Endothelial cell of umbilical vein (primary cell): ENCODE results near the gene SSB. TPM values are rescaled to one million over a fixed set of nuclear protein-coding genes. Genes with fewer than 3 reads are reported as not detected.

ENCODE experiments used
- BruUV-seq: library from RNA; stranded (reverse); fragments of 400-500 nt; replicated peaks from 2 replicates; lab custom pipeline; 2021; lab: Mats Ljungman, UMichigan
- CTCF ChIA-PET: fragments of 300-600, 350-600 bp; sonication (Branson Sonifier 250); formaldehyde crosslinking; loops from one replicate; lab custom pipeline; 2021; ENCODE audit warnings: antibody characterized with exemption, inconsistent platforms; lab: Charles Lee
- POLR2A ChIA-PET: fragments of 300-600, 350-600 bp; sonication (Branson Sonifier 250); formaldehyde crosslinking; loops from one replicate; lab custom pipeline; 2021; ENCODE audit warnings: antibody characterized with exemption, inconsistent platforms; lab: Charles Lee
- DNase-seq: peaks from one replicate; pipeline ENCODE4 v3.0.0-alpha.2; 2011; ENCODE audit warnings: low read depth, low spot score
- FAIRE-seq: peaks from 2 replicates; lab custom pipeline; 2011; peaks lifted over from hg19 to GRCh38; lab: Jason Lieb, UNC
- H2AFZ ChIP-seq: 2 replicates; pipeline ENCODE4 v1.6.0; 2012; ENCODE audit warnings: low read depth, low read length, control low read depth, inconsistent platforms
- H3K27ac ChIP-seq: 2 replicates; pipeline ENCODE4 v1.5.1; 2011; ENCODE audit warnings: low read depth, mild to moderate bottlenecking, control low read depth, low read length, moderate library complexity; ENCODE audit not compliant: insufficient read depth
- H3K27me3 ChIP-seq, 2 experiments: 2 replicates each; pipeline versions ENCODE4 v1.6.0 to v1.6.1; 2011; ENCODE audit warnings: low read length in 2 of 2, mixed read lengths in 1 of 2; ENCODE audit not compliant: control insufficient read depth in 2 of 2, insufficient read depth in 2 of 2
- H3K36me3 ChIP-seq, 2 experiments: 2 replicates in 1 of 2; 3 replicates in 1 of 2; pipeline ENCODE4 v1.5.1; 2011; ENCODE audit warnings: low read length in 2 of 2, mild to moderate bottlenecking in 1 of 2, moderate library complexity in 1 of 2; ENCODE audit not compliant: control insufficient read depth in 2 of 2, insufficient read depth in 2 of 2; ENCODE audit errors: extremely low read depth in 1 of 2
- H3K4me1 ChIP-seq: 3 replicates; pipeline ENCODE4 v1.5.1; 2011; ENCODE audit warnings: mild to moderate bottlenecking, low read length; ENCODE audit not compliant: control insufficient read depth, insufficient read depth; ENCODE audit errors: extremely low read depth
- H3K4me2 ChIP-seq: 2 replicates; pipeline ENCODE4 v1.6.1; 2011; ENCODE audit warnings: low read length, control low read depth, mixed read lengths; ENCODE audit not compliant: insufficient read depth
- H3K4me3 ChIP-seq, 3 experiments: fragments of 200-600 bp in 1 of 3; sonication (generic), shearing (Covaris generic) in 1 of 3; replicated peaks in 1 of 3; 2 replicates each; pipeline ENCODE4 v1.5.1; 2011 to 2016; ENCODE audit warnings: control low read depth in 3 of 3, low read length in 3 of 3, mild to moderate bottlenecking in 2 of 3, inconsistent platforms in 1 of 3, low read depth in 1 of 3, moderate library complexity in 1 of 3; ENCODE audit not compliant: insufficient read depth in 1 of 3
- H3K79me2 ChIP-seq: 2 replicates; pipeline ENCODE4 v1.6.0; 2012; ENCODE audit warnings: low read length, inconsistent platforms; ENCODE audit not compliant: control insufficient read depth, insufficient read depth
- H3K9ac ChIP-seq: replicated peaks from 2 replicates; pipeline ENCODE3; 2011; ENCODE audit warnings: low read length, control low read depth; ENCODE audit not compliant: insufficient read depth; ENCODE audit errors: extremely low read depth
- H3K9me1 ChIP-seq: replicated peaks from 3 replicates; pipeline ENCODE4 v1.6.0; 2011; ENCODE audit warnings: mild to moderate bottlenecking, low read length; ENCODE audit not compliant: control insufficient read depth, insufficient read depth; ENCODE audit errors: extremely low read depth
- H3K9me3 ChIP-seq: replicated peaks from 2 replicates; pipeline ENCODE4 v1.5.1; 2012; ENCODE audit warnings: low read length, inconsistent platforms; ENCODE audit not compliant: control insufficient read depth, insufficient read depth
- H4K20me1 ChIP-seq: replicated peaks from 2 replicates; pipeline ENCODE3; 2011; ENCODE audit warnings: mild to moderate bottlenecking, low read length; ENCODE audit not compliant: control insufficient read depth, insufficient read depth; ENCODE audit errors: extremely low read depth
- CTCF ChIP-seq, 2 donors: IDR thresholded peaks; 1 replicate in 1 of 2; 2 replicates in 1 of 2; pipeline ENCODE4 v1.5.1; 2011; ENCODE audit warnings: low read length in 2 of 2, mild to moderate bottlenecking in 2 of 2, moderate library complexity in 2 of 2, control low read depth in 1 of 2, inconsistent platforms in 1 of 2, low read depth in 1 of 2; ENCODE audit not compliant: insufficient read depth in 1 of 2; ENCODE audit errors: extremely low read depth in 1 of 2
- FOS ChIP-seq: IDR thresholded peaks from 2 replicates; pipeline ENCODE4 v1.6.1; 2011; ENCODE audit warnings: mild to moderate bottlenecking, low read length, moderate library complexity, borderline replicate concordance; ENCODE audit not compliant: insufficient read depth
- GATA2 ChIP-seq: IDR thresholded peaks from 2 replicates; pipeline ENCODE4 v1.7.0; 2011; ENCODE audit warnings: low read depth, mild to moderate bottlenecking, moderate library complexity, mixed read lengths, low read length; ENCODE audit not compliant: insufficient read length, insufficient read depth
- MAX ChIP-seq: IDR thresholded peaks from 2 replicates; pipeline ENCODE4 v1.6.1; 2011; ENCODE audit not compliant: insufficient read depth, insufficient read length
- POLR2A ChIP-seq: IDR thresholded peaks from 2 replicates; pipeline ENCODE4 v1.6.1; 2012; ENCODE audit warnings: low read depth, mild to moderate bottlenecking, control low read depth, low read length
- POLR2AphosphoS5 ChIP-seq: IDR thresholded peaks from 2 replicates; pipeline ENCODE4 v1.6.1; 2012; ENCODE audit warnings: low read depth, mild to moderate bottlenecking, control low read depth, low read length, moderate library complexity; ENCODE audit not compliant: insufficient read depth
- dilution Hi-C: fragments of 300-500 bp; cut with MboI; formaldehyde crosslinking; loops from one replicate; pipeline ENCODE4 v1.15.0; 2019; ENCODE audit warnings: low sequenced_read_pairs; ENCODE audit not compliant: extremely low pct_ligation_motif_present
- intact Hi-C: fragments of 100-400 bp; cut with micrococcal nuclease; formaldehyde crosslinking; loops from one replicate; pipeline ENCODE4 v1.10.0; 2022
- polyA plus RNA-seq, 4 experiments: library from polyadenylated mRNA; depleted of rRNA in 3 of 4; stranded (reverse) in 3 of 4; unstranded in 1 of 4; fragments of >200 nt; gene quantifications; 2 replicates each; pipeline versions ENCODE4 v1.2.1 to v1.2.3, GENCODE V29; 2011 to 2012; ENCODE audit warnings: missing spikeins in 1 of 4
- total RNA-seq: library from RNA; stranded (reverse); gene quantifications from 2 replicates; pipeline ENCODE4 v1.2.3, GENCODE V29; 2021

Gene SSB
- total and polyA plus RNA-seq, 2 donors (not counting 3 experiments of a cell fraction or from before 2014, with no cell fraction given): 36.1 to 125 TPM

DNA sequence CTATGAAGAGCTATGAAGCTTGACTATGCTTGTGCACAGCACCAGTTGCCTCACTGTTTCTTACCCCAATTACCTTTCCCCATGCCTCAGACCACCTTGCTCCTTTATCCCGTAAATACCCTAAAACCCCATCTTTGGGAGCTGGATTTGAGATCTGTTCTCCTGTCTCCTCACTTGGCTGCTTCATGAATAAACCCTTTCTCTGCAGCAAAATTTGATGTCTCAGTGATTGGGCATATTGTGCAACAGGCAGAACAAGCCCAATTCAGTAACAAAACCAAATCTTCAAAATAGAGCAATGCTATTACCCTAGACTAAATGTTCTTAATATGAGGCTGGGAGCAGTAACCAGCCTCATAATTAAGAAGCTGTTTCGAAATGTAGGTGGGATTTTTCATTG is 3.5 kb upstream of the SSB start:
- Histone ChIP-seq H3K79me2 (peaks cover 15% of the 10 kb centered on the region), H3K27me3 (no peaks in the 10 kb centered on the region), H4K20me1 (no peaks in the 10 kb centered on the region), H2AFZ (no peak overlapping the region), H3K4me3 (no peak overlapping the region), H3K4me2 (no peak overlapping the region), H3K27ac (no peak overlapping the region), H3K9me1 (no peaks in the 10 kb centered on the region), H3K4me1 (peaks cover 14% of the 10 kb centered on the region), H3K9me3 (no peaks in the 10 kb centered on the region), H3K36me3 (no peaks in the 10 kb centered on the region), H3K9ac (no peak overlapping the region)
- DNase-seq: no peak
- no peak for TF ChIP-seq POLR2A
- TF ChIP-seq FOS: no peak
- no peak for TF ChIP-seq POLR2AphosphoS5
- TF ChIP-seq CTCF (IDR thresholded peaks at IDR 0.05; ENCODE audit: extremely low read depth in 1 of 2, insufficient read depth in 1 of 2, low read depth in 1 of 2, low read length in 2 of 2): no peak
- TF ChIP-seq GATA2: no peak
- no peak for TF ChIP-seq MAX
- CTCF ChIA-PET: interaction anchor here (0.8 to 2.2 kb wide), 3 partner anchors 19 to 343 kb away, joined by 4 to 8 read pairs (median 7); no protein-coding TSS in a partner anchor
- POLR2A ChIA-PET: no interaction called here
- dilution Hi-C loops: no loop called here
- BruUV-seq: no TSS peak
- intact Hi-C loops: loop anchor here (10.0 kb wide), 1 partner anchor 430 kb away; the partner anchor contains the start of gene LRP2
- FAIRE-seq: no peak
